Measurements from ENCODE around the gene BCL11B.
"Not testable (repeated sequence)": the region's sequence is repeated elsewhere in the genome, so short reads cannot be mapped to it uniquely, and the experiment has no call there.

BCL11B gene

DNA sequence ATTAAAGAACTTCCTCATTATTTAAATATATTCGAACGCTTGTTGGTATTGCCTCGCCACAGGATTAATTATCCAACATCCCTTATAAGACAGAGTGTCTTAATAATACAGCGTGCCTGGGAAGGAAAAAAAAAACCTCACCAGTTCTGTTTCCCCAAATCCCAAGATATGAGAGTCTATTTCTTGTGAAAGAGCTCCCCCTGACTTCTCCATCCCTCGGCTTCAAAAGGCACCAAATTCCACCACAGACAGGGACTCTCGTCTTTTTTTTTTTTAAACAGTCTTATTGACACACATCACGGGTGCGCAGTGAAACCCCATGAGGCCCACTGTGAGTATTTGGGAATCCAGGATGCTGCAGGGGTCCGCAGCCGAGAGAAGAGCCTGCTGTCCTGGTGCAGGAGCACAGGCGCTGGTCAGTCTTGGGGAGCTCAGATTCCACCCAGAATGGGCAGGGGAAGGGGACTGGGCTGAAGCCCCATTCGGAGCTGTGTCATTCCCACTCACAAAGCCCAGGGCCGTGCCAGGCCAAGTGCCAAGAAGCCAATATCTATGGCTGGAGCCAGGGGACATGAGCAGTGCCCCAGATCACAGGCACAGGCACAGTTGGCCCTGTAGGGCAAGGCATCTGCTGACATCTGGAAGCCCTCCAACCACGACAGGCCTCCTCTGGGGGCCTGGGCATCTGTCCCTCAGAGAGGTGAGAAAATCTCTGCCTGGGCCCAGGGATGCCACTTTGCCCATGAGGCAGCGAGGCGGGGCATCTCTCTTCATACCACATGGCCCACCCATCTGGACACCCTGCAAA is 71.9 kb downstream of the BCL11B start:
- DNase-seq (ENCODE audit: low read depth), result no peak

DNA sequence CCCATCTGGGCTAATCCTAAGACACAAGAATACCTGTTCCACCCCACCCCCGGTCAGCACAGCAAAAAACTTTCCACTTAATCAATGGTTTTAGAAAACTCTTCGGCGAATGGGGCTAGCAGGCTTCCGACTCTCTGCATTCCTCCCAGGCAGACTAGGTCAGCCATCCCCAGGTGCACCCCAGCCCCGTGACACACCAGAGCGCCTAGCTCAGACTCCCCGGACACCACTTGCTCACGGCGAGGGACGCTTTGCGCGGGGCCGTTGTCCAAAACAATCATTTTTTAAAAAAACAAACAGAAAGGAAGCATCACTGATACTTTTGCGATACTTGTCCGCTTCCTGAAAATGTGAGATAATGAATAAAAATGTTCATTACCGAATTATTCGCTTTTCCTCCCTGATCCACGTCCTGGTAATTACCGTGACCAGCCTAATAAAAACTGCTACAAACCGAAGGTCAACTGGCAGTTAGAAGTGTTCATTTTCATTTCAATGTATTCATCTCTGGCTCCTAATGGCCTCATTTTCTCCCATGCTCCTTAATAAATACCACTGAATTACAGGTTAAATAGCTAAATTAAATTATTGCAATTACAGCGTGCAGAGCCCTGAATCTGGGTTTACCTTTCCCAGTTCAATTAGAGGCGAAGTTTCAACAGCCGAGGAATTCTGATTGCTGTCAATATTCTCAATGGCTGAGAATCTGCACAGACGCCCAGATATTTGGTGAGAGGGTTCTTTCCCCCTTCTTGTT is 73.1 kb downstream of the BCL11B start:
- no peak for DNase-seq (ENCODE audit: low read depth)

DNA sequence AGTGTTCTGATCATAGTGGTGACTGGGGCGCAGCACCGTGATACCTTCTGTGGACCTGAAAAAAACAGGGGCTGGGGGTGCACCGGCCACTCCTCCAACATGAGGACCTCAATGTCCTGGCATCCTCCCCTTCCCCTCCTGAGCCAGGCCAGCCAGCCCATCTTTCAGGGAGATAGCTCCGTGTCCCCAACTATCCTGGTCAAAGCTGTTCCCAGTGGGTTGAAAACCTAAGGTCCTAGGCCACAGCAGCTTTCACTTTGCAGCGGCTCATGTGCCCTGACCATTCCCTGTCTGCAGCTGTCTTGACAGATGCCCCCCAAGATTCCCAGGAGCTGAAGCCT is 75.7 kb downstream of the BCL11B start:
- no peak for DNase-seq (ENCODE audit: low read depth)

DNA sequence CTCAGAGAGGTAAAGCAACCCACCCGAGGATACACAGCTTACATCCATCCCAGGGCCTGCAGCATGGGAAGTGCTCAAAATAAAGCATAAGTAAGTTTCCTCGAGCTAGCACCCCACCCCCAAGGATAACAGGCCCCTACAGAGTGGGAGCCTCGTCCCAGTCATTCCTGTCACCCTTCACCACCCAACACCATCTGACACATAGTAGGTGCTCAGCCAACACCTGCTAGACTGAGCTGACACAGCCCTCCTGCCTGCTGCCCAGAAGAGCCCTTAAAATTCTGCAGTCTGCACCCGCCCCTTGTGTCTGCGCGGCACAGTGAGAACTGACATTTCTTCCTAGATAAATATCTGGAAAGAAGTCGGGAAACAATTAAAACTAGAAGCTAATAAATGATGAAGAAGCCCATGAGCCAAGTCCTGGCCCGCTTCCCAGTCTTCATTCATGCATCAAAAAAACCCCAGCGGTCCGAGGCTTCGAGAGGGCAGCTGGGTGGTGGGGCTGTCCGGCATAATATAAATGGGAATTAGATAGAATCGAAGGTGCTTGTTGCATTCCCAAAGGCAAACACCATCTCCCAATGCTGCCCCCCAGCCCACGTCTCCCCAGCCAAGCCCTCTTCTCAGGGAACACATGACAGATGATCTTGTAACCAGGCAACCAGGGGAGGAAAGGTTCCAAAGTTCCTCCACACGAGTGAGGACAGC is 76.2 kb downstream of the BCL11B start:
- no peak for DNase-seq (ENCODE audit: low read depth)

DNA sequence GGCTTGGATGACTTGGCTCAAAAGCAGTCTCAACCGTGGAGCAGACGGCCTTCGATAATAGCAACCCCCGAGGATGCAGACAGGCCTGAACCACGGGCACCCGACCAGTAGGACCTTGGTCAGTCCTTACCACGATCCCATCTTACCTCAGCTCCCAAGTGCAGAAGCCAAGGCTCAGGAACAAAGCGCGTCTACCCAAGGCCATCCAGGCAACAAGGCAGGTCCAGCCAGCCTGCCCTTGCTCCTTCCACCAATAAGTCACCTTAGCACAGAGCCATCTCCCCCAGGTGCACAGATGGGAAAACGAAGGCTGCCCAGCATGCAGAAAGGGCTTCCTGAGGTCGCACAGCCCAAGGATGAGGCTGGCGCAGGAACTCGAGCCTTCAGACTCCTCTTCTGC is 77.3 kb downstream of the BCL11B start:
- DNase-seq (ENCODE audit: low read depth), result no peak

DNA sequence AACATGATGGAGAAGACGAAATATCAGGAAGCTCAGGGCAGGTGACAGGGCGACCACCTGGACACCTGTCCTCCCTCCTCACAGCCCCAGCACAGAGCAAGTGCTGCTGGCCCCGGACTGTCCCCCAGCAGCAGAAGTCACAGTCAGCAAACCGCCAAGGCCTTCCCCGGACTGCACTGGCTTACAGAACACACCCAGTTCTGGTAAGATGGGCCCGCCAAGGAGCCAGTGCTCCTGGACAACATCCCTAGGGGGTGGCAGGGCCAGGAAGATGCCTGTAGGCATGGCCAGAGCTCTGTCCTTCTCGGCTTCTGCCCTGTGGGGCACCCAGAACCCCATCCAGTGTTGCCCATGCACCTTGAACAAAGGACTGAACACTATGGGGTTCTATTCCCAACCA is 77.9 kb downstream of the BCL11B start:
- no peak for DNase-seq (ENCODE audit: low read depth)

DNA sequence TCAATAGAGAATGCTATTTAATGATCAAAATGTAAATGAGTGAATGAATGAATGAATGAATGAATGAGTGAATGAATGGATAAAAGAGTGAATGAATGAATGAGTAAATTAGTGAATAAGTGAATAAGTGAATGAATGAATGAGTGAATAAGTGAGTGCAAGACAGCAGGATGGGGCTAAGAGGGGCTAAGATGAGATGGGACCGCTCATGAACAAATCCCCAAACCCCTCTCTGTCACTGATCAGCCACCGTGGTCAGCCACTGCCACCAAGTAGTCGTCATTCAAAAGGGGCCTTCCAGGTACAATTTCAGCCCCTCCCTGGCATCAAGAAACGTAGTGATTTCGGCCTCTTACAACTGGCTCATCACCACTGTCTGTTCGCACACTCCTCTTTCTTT is 79.2 kb downstream of the BCL11B start:
- DNase-seq (ENCODE audit: low read depth), result no peak

DNA sequence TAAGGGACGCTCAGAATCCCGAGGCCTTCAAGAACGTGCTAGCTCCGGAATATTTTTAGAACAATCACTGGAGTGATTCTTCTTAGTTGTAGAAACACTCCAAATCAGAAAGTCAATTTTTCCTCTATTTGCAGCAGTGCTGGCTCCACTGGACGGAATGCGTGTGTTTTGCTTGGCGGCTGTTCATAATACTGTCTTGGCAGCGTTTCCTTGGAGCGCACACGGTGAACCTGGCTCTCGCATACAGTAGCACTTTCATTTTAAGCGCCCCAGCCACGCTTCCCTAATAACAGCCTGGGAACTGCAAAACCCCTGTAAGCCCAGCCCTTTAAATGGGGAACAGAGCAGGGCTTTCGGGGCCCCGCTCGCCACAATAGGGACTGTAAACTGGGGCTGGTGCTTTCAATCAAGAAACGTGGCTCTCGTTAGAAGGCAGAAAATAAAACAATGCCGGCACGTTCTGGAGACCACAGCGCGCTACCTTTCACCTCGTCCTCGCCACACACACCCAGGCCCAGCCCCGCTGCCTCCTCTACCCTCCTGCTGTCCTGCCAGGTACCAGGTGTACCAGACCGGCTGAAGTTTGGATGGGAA is 79.9 kb downstream of the BCL11B start:
- no peak for DNase-seq (ENCODE audit: low read depth)

DNA sequence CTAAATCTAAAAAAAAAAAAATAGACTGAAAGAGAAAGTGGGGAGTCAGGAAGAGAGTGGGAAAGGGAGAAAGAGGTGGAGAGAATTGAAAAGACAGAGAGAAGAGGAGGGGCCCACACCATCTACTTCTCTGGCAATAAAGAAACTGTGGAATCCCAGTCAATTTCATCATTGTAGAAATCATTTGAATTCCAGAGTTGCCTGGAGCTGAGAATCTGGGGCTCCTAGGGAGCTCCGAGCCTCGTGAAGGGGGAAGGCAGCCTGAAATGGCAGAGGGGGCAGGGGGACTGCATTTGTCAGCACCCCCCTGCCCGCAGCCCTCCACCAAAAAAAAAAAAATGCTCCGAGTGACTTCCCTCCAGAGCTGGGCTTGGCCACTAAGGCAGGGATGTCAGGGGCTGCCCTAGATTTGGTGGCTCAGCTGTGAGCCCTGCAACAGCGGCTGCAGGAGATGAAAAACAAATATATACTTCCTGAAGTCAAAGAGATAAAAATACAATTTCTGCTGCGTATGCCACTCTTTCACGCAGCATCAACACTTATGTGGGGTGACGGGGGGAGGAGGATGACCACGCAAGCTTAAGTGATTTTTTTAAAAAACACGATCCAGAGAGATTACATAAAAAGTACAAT is 80.5 kb downstream of the BCL11B start:
- DNase-seq (ENCODE audit: low read depth), result no peak

DNA sequence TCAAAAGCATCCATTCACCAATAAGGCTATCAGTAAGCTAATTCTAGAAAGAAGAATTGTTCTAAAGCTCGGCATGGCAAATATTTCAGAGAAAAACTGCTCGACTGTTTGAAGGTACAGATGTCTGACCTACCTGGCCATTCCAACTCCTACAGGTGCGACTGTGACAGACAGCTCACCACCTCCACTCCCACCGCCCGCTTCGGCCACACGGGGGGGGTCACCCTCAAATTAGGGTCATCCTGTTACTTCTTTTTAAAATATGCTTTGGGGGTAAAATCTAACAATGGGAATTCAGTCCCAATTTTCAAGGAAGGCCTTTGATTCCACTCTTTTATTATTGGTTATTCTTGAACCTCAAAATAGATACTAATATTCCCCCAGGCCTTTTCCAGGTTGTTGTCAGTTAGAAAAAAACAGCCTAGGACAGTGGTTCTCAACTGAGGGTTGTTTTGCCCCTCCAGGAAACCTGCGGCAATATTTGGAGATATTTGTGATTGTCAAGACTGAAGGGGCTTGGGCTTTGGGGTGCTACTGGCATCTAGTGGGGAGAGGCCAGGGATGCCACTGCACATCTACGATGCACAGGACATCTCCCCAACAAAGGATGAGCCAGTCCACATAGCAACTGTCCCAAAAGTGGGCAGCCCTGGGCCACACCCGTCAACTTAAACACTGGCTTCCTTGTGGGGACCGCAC is 81.2 kb downstream of the BCL11B start:
- no peak for DNase-seq (ENCODE audit: low read depth)

DNA sequence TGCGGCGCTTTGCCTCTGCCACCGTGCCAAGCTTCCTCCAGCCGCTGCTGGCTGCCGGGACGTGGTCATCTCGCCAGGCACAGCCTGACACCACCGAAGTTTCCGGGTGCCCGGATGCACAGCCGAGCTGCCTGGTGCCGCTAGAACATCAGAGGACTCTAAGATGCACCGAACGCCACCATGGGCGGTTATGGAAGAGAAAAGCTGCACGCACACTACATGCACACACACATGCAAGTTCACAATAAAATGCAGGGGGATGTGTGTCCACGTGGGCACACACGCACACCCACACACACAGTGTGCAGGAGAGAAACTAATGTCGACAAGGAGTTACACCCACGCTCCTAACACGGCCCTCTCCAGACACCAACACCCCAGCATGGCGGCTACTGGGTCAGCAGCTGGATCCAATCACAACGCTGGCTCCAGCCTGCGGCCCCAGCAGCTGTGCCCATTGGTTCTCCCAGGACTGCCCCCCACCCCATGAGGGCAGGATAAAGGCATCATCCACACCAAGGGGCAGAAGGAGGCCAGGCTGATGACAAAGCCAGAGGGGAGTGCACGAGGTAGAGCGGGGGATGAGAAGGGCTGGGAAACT is 82.7 kb downstream of the BCL11B start:
- DNase-seq (ENCODE audit: low read depth), result no peak

DNA sequence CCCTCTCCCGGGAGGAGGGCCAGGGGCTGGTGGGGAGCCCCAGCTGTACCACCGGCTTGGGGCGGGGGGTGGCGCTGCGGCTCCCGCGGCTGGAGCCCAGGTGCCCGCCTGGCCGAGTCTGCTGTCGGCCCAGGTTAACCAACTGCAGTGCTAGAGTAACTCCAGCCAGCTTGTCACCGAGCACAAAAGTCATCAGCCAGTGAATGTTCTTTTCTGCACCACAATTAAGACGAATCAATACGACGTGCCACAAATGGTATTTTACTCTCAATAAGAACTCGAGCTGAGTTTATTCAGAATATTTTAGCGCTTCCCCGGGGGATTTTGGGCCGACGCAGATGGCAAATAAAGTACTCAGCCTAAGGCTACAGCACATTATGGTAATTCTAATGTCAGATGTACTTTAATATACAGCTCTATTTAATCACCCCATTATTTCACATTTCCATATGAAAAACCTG is 83.2 kb downstream of the BCL11B start:
- no peak for DNase-seq (ENCODE audit: low read depth)

DNA sequence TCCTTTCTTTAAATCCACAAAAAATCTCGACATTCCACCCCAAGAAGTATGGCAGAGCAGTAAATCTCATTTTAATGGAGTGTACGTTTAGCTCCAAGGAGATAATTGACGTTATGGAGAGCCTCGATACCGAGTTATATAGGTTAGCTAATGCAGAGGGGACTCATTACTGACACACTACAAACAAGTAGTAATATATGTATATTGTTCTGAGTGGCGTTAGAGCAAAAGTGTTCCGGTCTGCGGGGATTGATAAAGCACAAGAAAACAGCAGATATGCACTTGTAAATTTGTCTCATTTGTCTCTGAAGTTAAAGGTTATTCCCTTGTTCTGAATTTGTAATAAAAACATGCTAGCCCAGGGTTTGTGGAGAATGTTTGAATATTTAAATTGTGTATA is 84.1 kb downstream of the BCL11B start:
- no peak for DNase-seq (ENCODE audit: low read depth)

DNA sequence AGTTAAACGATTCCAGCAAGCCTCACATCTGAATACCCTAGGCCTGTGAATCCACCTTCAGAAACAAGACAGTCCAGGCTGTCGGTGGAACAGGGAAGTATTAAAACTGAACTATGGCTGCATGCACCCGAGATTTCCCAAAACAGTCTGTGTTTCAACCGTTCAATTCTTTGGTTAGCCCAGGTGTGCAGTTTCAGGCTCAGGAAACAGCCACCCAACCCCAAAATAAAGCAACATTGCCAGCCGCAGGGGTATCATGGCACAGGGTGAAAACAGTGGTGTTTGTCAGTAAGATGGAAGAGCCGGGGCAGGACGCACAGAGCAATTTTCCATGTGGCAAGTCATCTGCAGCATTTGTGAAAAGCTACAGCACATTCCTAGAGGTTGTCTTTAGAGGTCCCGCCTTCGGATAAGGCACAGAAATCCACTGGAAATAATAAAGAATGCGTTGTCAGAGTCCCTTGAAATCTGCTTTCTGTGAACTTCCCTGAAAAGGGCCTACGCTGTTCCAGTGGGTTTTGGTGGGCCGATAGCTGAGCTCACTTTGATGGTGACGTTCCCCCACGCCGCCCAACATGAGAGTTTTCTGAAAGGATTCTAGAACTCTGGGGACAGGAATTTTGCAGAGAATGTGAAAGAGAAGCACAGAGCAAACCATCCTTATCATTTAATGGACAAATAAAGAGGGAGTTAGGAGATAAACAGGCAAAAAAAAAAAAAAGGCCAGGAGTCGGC is 84.9 kb downstream of the BCL11B start:
- no peak for DNase-seq (ENCODE audit: low read depth)

DNA sequence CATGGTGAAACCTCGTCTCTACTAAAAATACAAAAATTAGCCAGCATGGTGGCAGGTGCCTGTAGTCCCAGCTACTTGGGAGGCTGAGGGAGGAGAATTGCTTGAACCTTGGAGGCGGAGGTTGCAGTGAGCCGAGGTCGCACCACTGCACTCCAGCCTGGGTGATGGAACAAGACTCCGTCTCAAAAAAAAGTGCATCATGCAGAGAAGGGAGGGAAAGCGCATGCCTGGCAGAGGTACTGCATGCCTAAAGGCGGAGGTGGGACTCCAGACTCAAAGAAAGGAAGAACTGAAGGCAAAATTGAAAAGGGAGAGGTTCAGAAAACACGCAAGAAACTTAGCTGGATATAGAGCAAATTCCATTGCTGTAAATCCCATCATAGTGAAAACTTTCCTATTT is 85.7 kb downstream of the BCL11B start:
- not testable (repeated sequence) for DNase-seq (ENCODE audit: low read depth)

DNA sequence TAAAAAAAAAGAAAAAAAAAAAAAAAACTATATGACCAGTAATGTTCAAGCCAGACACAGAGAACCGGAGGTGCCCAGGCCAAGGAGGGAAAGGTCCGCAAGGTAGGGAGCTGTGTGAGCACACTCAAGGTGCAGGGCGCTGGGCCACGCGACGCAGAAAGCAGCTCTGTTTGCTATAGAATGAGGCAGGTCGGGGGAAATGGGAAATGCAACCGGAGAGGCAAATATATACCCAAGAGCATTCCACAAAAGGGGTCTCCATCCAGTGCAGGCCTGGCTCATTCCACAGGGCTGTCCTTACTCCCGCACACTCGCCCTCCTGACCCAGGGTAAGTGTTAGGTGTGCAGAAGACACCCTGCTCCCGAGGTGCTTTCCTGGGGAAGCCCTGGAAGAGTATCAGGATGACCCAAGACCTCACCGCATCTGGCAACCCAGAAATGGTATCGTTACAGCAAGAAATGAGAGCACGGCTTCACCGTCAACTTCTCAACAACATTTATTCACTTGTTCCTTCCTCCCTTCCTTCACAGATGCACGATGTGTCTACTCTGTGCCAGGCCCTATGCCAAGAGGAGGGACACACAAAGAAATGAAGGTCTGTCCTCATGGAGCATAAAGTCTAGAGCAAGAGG is 86.4 kb downstream of the BCL11B start:
- no peak for DNase-seq (ENCODE audit: low read depth)

DNA sequence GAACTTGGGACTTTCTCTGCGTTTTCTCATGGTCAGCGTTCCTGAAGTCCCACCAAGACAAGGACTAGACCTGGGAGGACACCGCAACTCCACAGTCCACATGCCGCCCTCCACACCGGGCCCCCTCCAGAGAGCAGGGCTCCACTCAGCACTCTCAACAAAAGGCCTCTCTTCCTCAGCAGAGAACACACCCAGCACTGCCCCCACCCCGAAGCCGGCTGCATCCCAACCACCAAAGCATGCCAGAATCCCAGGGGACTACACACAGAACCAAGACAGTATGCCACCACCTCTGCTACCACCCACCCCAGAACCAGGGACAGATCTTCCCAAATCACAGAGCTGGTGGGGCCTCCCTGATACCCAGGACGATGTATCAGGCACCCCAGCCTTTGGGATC is 88.3 kb downstream of the BCL11B start:
- no peak for DNase-seq (ENCODE audit: low read depth)

DNA sequence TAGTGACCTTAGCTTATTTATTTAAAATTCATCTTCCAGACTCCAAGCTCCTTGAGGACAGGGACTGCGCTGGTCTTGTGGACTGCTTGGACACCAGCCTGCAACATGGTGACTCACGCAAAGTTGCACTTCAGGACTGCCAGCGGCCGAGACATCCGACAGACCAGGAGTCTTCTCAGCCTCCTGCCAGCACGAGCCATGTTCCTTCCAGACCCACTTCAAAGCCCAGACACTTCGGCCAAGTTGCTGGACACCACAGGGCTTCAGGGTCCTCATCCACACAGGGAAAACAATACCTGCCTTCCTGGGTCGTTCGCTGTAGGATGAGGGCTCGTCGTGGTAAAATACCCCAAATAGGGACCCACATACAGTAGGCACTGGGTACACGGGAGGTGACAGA is 88.7 kb downstream of the BCL11B start:
- no peak for DNase-seq (ENCODE audit: low read depth)

DNA sequence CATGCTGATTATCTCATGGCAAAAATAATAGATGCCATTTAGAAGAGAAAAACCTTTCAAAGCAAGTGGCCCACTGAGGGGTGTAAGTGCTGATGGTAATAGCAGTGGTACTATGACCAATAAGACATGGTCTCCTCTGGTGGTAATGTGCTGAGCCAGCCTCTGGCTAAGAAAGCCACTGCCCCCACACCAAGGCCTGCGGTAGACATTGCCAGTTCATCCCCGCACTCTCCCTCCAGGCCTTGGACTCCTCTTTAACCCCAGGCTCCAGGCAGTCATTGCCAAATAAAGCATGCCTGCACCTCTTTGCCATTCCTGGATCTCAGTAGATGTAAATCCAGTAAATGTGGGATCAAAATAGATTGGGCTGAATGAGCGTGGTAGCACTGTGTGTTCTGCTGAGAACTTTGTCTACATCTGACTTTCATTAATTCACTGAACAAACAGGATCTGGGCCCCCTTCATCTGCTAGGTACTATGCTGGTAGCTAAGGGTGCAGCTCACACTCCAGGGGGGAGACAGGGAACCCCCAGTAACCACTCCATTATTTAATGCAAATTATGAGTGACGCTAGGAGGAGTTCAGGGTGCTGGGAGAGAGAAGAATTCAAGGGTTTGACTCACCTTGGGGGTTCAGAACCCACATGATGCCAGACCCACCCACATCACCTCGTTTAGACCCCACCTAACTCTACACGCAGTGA is 89.3 kb downstream of the BCL11B start:
- no peak for DNase-seq (ENCODE audit: low read depth)

Measured in CMK (cell line).